Stimulated activated CD4-positive, alpha-beta T cell treated with anti-CD3 and anti-CD28 coated beads, Interleukin-12 subunit alpha, Interleukin-12 subunit beta, amount 100 ng/mL, for 24 hours (primary cell): ENCODE results near the gene GTPBP6.
"Not testable (repeated sequence)": the region's sequence is repeated elsewhere in the genome, so short reads cannot be mapped to it uniquely, and the experiment has no call there.

Experiments
- DNase-seq, 2 experiments: peaks; one replicate each; pipeline ENCODE4 v3.0.0-alpha.2; 2020; ENCODE audit warnings: low read depth in 2 of 2

GTPBP6 gene

GRCh38 chrX:352181-352580 lies 33.6 kb upstream of the GTPBP6 start:
- no peak for DNase-seq

- no peak for DNase-seq
Measured at GRCh38 chrX:351736-352135, 33.1 kb upstream of the GTPBP6 start.

- not testable (repeated sequence) for DNase-seq
Measured at GRCh38 chrX:351324-351641, 32.7 kb upstream of the GTPBP6 start.

- DNase-seq: no peak
Measured at GRCh38 chrX:350534-351323, 32.1 kb upstream of the GTPBP6 start.

- DNase-seq: no peak
Measured at GRCh38 chrX:350148-350533, 31.5 kb upstream of the GTPBP6 start.

- no peak for DNase-seq
Measured at GRCh38 chrX:349702-350101, 31.1 kb upstream of the GTPBP6 start.

GRCh38 chrX:349196-349595 lies 30.6 kb upstream of the GTPBP6 start:
- DNase-seq: no peak

GRCh38 chrX:348461-349117 lies 30.0 kb upstream of the GTPBP6 start:
- DNase-seq: no peak

- DNase-seq: no peak
Measured at GRCh38 chrX:347351-348117, 28.9 kb upstream of the GTPBP6 start.

GRCh38 chrX:346034-346813 lies 27.6 kb upstream of the GTPBP6 start:
- DNase-seq: no peak

- no peak for DNase-seq
Measured at GRCh38 chrX:345020-345925, 26.7 kb upstream of the GTPBP6 start.

- DNase-seq: no peak
Measured at GRCh38 chrX:344371-344901, 25.8 kb upstream of the GTPBP6 start.

GRCh38 chrX:341541-342101 lies 23.0 kb upstream of the GTPBP6 start:
- no peak for DNase-seq

- no peak for DNase-seq
Measured at GRCh38 chrX:340641-341423, 22.2 kb upstream of the GTPBP6 start.

- DNase-seq: no peak
Measured at GRCh38 chrX:340121-340520, 21.5 kb upstream of the GTPBP6 start.

GRCh38 chrX:338836-339400 lies 20.3 kb upstream of the GTPBP6 start:
- DNase-seq: no peak

GRCh38 chrX:338281-338835 lies 19.8 kb upstream of the GTPBP6 start:
- no peak for DNase-seq

- no peak for DNase-seq
Measured at GRCh38 chrX:337331-337831, 18.8 kb upstream of the GTPBP6 start.

- no peak for DNase-seq
Measured at GRCh38 chrX:336227-336626, 17.6 kb upstream of the GTPBP6 start.
